Esophagus (tissue), 2 donors: ENCODE measurements around the gene ACTL8. TPM values are rescaled to one million over a fixed set of nuclear protein-coding genes. Genes with fewer than 3 reads are reported as not detected.

Source experiments
- H3K27ac ChIP-seq, 2 donors: one replicate each; pipeline ENCODE4 v1.5.1; 2013; ENCODE audit warnings: low read depth in 2 of 2, mild to moderate bottlenecking in 2 of 2, inconsistent platforms in 1 of 2, low read length in 1 of 2, moderate library complexity in 1 of 2
- H3K27me3 ChIP-seq, 2 donors: one replicate each; pipeline ENCODE4 v1.6.1; 2013; ENCODE audit warnings: low read length in 2 of 2, control low read depth in 1 of 2, mild to moderate bottlenecking in 1 of 2; ENCODE audit not compliant: insufficient read depth in 2 of 2, control insufficient read depth in 1 of 2
- H3K36me3 ChIP-seq, 2 donors: one replicate each; pipeline ENCODE4 v1.6.1; 2013; ENCODE audit warnings: low read length in 1 of 2; ENCODE audit not compliant: control insufficient read depth in 2 of 2, insufficient read depth in 2 of 2
- H3K4me1 ChIP-seq, 2 donors: one replicate each; pipeline ENCODE4 v1.6.1; 2013; ENCODE audit warnings: low read length in 1 of 2; ENCODE audit not compliant: control insufficient read depth in 2 of 2, insufficient read depth in 2 of 2
- H3K4me3 ChIP-seq, 2 donors: one replicate each; pipeline ENCODE4 v1.5.1; 2013; ENCODE audit warnings: low read length in 2 of 2, mild to moderate bottlenecking in 2 of 2, low read depth in 1 of 2, moderate library complexity in 1 of 2
- H3K9me3 ChIP-seq, 2 donors: one replicate each; pipeline ENCODE4 v1.6.1; 2013; ENCODE audit warnings: mild to moderate bottlenecking in 2 of 2, low read depth in 1 of 2, low read length in 1 of 2, moderate library complexity in 1 of 2; ENCODE audit not compliant: control insufficient read depth in 2 of 2, insufficient read depth in 1 of 2
- WGBS, 2 donors: extraction: QIAGEN DNeasy Blood & Tissue Kit; methylation state at CpG; one replicate each; pipeline ENCODE4 v1.1.7; 2013; 5-methylcytosine and 5-hydroxymethylcytosine counted together
- polyA plus RNA-seq, 2 donors: library from polyadenylated mRNA; stranded (reverse); fragments of 200-250 nt; gene quantifications; one replicate each; pipeline ENCODE4 v1.2.3, GENCODE V29; 2013
- donor health status: healthy with polysubstance abuse.
- donor health status: Bipolar disorder and iron deficiency.

Gene ACTL8
- polyA plus RNA-seq, 2 donors, result 0.12 TPM; not detected in 1

- no peaks in the 10 kb centered on the region for H3K9me3 ChIP-seq
- 12 to 17% methylated on average over 5 of the region's 5 CpGs for WGBS, 2 donors
- no peak overlapping the region for H3K4me3 ChIP-seq
- H3K4me1 ChIP-seq, result no peaks in the 10 kb centered on the region
- H3K36me3 ChIP-seq, result no peaks in the 10 kb centered on the region
- no peak overlapping the region for H3K27ac ChIP-seq
- peaks cover 0 to 2% of the 10 kb centered on the region in 2 donors for H3K27me3 ChIP-seq
Observed at GRCh38 chr1:17874710-17875109, 119.6 kb downstream of the ACTL8 start.

- Histone ChIP-seq H3K4me1 (no peaks in the 10 kb centered on the region), H3K27me3 (peaks cover 0 to 2% of the 10 kb centered on the region in 2 donors), H3K9me3 (no peaks in the 10 kb centered on the region), H3K4me3 (no peak overlapping the region), H3K36me3 (no peaks in the 10 kb centered on the region), H3K27ac (no peak overlapping the region)
- 54 to 66% methylated on average over 5 of the region's 5 CpGs for WGBS, 2 donors
Observed at GRCh38 chr1:17875171-17875881, 120.2 kb downstream of the ACTL8 start.

GRCh38 chr1:17875882-17876280 lies 120.7 kb downstream of the ACTL8 start:
- H3K27me3 ChIP-seq, result peaks cover 0 to 2% of the 10 kb centered on the region in 2 donors
- no peaks in the 10 kb centered on the region for H3K36me3 ChIP-seq
- no peaks in the 10 kb centered on the region for H3K4me1 ChIP-seq
- H3K4me3 ChIP-seq, result no peak overlapping the region
- WGBS, 2 donors, result 90 to 94% methylated on average over 4 of the region's 4 CpGs
- H3K9me3 ChIP-seq, result no peaks in the 10 kb centered on the region
- H3K27ac ChIP-seq, result no peak overlapping the region

Other genes starting within 250 kb of the ACTL8 start
- 10 to 100 TPM; 39.1 to 64.4 TPM for gene ARHGEF10L, start 215.6 kb upstream of the ACTL8 start, polyA plus RNA-seq